H7 (cell line): ENCODE measurements around the gene AARS2. TPM values are rescaled to one million over a fixed set of nuclear protein-coding genes. Genes with fewer than 3 reads are reported as not detected.

Experiments
- DNase-seq: peaks from one replicate; pipeline ENCODE4 v3.0.0; 2012
- H3K27me3 ChIP-seq: 2 replicates; pipeline ENCODE4 v1.6.0; 2011; ENCODE audit warnings: mild to moderate bottlenecking, low read length; ENCODE audit not compliant: control insufficient read depth, insufficient read depth
- H3K36me3 ChIP-seq: replicated peaks from 2 replicates; pipeline ENCODE4 v1.5.1; 2011; ENCODE audit warnings: low read length; ENCODE audit not compliant: control insufficient read depth, insufficient read depth
- H3K4me3 ChIP-seq: 2 replicates; pipeline ENCODE4 v1.5.1; 2011; ENCODE audit warnings: low read depth, mild to moderate bottlenecking, control low read depth, low read length, moderate library complexity; ENCODE audit not compliant: insufficient read depth
- total RNA-seq: library from RNA; depleted of rRNA; stranded (reverse); fragments of >200 nt; shearing (Covaris generic); gene quantifications from 2 replicates; pipeline ENCODE4 v1.2.3, GENCODE V29; 2014; rRNA removed

The AARS2 gene
- total RNA-seq, 1 experiment from 2014 or later, result 28.3 TPM

- Histone ChIP-seq H3K27me3 (no peaks in the 10 kb centered on the region), H3K4me3 (no peak overlapping the region), H3K36me3 (peaks cover 67% of the 10 kb centered on the region)
- no peak for DNase-seq
Measured at GRCh38 chr6:44251576-44252524, 61.3 kb downstream of the AARS2 start.

GRCh38 chr6:44250718-44251123 is 62.4 kb downstream of the AARS2 start:
- no peak for DNase-seq
- peaks cover 67% of the 10 kb centered on the region for H3K36me3 ChIP-seq
- H3K4me3 ChIP-seq, result no peak overlapping the region
- H3K27me3 ChIP-seq, result no peaks in the 10 kb centered on the region

GRCh38 chr6:44250067-44250717 is 63.0 kb downstream of the AARS2 start:
- peaks cover 63% of the 10 kb centered on the region for H3K36me3 ChIP-seq
- no peaks in the 10 kb centered on the region for H3K27me3 ChIP-seq
- H3K4me3 ChIP-seq, result no peak overlapping the region
- no peak for DNase-seq

Other genes with a start within 250 kb of the AARS2 start
- gene MRPL14, start 185.9 kb downstream of the AARS2 start, total RNA-seq, result 91.0 and 92.0 TPM in 2 replicates
- gene TMEM63B, start 185.8 kb downstream of the AARS2 start, total RNA-seq, result 24.9 and 36.2 TPM in 2 replicates
- gene CAPN11, start 154.5 kb downstream of the AARS2 start, total RNA-seq, result 1.0 and 2.0 TPM in 2 replicates
- 5.2 and 6.0 TPM in 2 replicates for gene MYMX, start 96.4 kb downstream of the AARS2 start, total RNA-seq
- 68.6 and 71.9 TPM in 2 replicates for gene SLC29A1, start 89.8 kb downstream of the AARS2 start, total RNA-seq
- gene HSP90AB1, start 66.2 kb downstream of the AARS2 start, total RNA-seq, result 1,821 and 1,973 TPM in 2 replicates
- gene SLC35B2, start 55.8 kb downstream of the AARS2 start, total RNA-seq, result 27.2 and 28.7 TPM in 2 replicates
- gene NFKBIE, start 47.8 kb downstream of the AARS2 start, total RNA-seq, result 9.7 and 12.3 TPM in 2 replicates
- gene TMEM151B, start 42.9 kb downstream of the AARS2 start, total RNA-seq, result 0.70 and 0.83 TPM in 2 replicates
- gene SPATS1, start 29.3 kb upstream of the AARS2 start, total RNA-seq, result not detected in 2 replicates
- 22.1 and 28.6 TPM in 2 replicates for gene CDC5L, start 74.4 kb upstream of the AARS2 start, total RNA-seq